Mesendoderm (in vitro differentiated cells): ENCODE measurements around the gene FOXD1.

ENCODE experiments used
- DNase-seq: peaks from one replicate; pipeline ENCODE4 v3.0.0; 2013
- H2AK5ac ChIP-seq: 2 replicates; pipeline ENCODE4 v1.6.1; 2013; ENCODE audit warnings: low read length, inconsistent platforms
- H2BK120ac ChIP-seq: 2 replicates; pipeline ENCODE4 v1.6.1; 2013; ENCODE audit warnings: low read depth, mild to moderate bottlenecking, low read length, moderate library complexity, mixed read lengths
- H2BK15ac ChIP-seq: replicated peaks from 2 replicates; pipeline ENCODE4 v1.6.1; 2013; ENCODE audit warnings: low read depth, mild to moderate bottlenecking, moderate library complexity
- H2BK5ac ChIP-seq: 2 replicates; pipeline ENCODE4 v1.6.1; 2013; ENCODE audit warnings: low read length, inconsistent platforms
- H3K18ac ChIP-seq: 2 replicates; pipeline ENCODE4 v1.6.1; 2013; ENCODE audit warnings: mild to moderate bottlenecking, low read length, mixed read lengths
- H3K23ac ChIP-seq: one replicate; pipeline ENCODE4 v1.6.1; 2013; ENCODE audit warnings: low read length
- H3K27ac ChIP-seq: 2 replicates; pipeline ENCODE4 v1.5.1; 2013; ENCODE audit warnings: low read depth, mild to moderate bottlenecking, inconsistent platforms, low read length, moderate library complexity
- H3K27me3 ChIP-seq: 2 replicates; pipeline ENCODE4 v1.6.1; 2013; ENCODE audit warnings: low read length, control low read depth, mild to moderate bottlenecking, inconsistent platforms; ENCODE audit not compliant: insufficient read depth, poor library complexity
- H3K36me3 ChIP-seq: 2 replicates; pipeline ENCODE4 v1.6.1; 2013; ENCODE audit warnings: low read length, inconsistent platforms; ENCODE audit not compliant: control insufficient read depth, insufficient read depth
- H3K4ac ChIP-seq: one replicate; pipeline ENCODE4 v1.6.1; 2013; ENCODE audit warnings: low read depth, mild to moderate bottlenecking, low read length, moderate library complexity
- H3K4me1 ChIP-seq: 2 replicates; pipeline ENCODE4 v1.6.1; 2013; ENCODE audit warnings: low read depth, low read length, inconsistent platforms; ENCODE audit not compliant: control insufficient read depth
- H3K4me2 ChIP-seq: 2 replicates; pipeline ENCODE4 v1.6.1; 2013; ENCODE audit warnings: low read length
- H3K4me3 ChIP-seq: 2 replicates; pipeline ENCODE4 v1.5.1; 2013; ENCODE audit warnings: mild to moderate bottlenecking, low read length
- H3K56ac ChIP-seq: one replicate; pipeline ENCODE4 v1.6.1; 2013; ENCODE audit warnings: low read length
- H3K79me1 ChIP-seq: 2 replicates; pipeline ENCODE4 v1.6.1; 2013; ENCODE audit warnings: low read length, inconsistent platforms
- H3K79me2 ChIP-seq: 2 replicates; pipeline ENCODE4 v1.6.1; 2013; ENCODE audit warnings: mild to moderate bottlenecking, low read length; ENCODE audit not compliant: control insufficient read depth, insufficient read depth
- H3K9ac ChIP-seq: 2 replicates; pipeline ENCODE4 v1.6.1; 2013; ENCODE audit warnings: low read length, inconsistent platforms
- H4K5ac ChIP-seq: one replicate; pipeline ENCODE4 v1.6.1; 2013; ENCODE audit warnings: low read length
- H4K8ac ChIP-seq: one replicate; pipeline ENCODE4 v1.6.1; 2013; ENCODE audit warnings: low read depth, mild to moderate bottlenecking, control low read depth, low read length, moderate library complexity
- WGBS: extraction: QIAGEN DNeasy Blood & Tissue Kit; methylation state at CpG from one replicate; pipeline ENCODE4 v1.1.7; 2013; ENCODE audit warnings: low lambda C conversion rate, missing lambda C conversion rate; ENCODE audit not compliant: insufficient coverage; ENCODE audit errors: extremely low coverage; 5-methylcytosine and 5-hydroxymethylcytosine counted together

Gene FOXD1

DNA sequence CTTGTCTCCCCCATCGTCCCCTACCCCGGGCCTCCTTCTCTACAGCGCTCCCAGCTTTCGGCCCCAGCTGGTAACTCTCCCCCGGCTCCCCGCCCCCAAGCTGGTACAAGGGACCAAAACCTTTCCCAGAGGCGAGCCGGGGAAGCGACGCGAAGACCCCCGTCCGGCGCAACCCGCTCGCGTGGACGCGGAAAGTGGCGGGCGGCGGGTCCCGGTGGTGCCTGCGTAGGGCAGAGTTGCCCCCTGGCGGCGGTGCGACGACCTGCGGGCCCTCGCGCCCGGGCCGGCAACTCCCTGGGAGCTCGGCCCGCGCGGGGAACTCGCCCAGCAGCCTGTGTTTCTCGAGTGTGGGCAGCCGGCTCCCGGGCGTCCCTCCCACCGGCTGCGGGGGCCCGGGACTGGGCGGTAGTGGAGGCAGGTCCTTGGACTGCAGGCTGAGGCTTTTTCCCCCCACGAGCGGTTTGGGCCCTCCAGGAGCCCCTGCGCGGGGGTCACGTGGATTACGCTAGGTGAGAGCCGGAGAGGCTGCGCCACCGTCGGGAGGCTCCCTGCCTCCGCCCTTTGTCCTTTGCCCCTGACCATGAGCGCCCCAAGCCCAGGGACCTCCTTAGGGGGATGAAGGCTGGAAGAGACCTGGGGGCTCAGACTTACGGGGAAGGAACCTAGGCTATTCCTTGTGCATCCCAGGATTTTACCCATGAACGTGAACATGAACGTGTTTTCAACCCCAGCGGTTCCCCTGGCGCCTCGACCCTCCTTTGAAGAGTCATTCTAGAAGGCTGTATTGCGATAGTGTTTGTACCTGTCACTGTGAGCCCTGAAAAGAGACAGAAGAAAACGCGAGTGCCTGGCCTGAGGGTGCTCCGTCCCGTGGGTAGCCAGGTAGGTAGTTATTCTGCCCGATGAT lies 2.9 kb upstream of the FOXD1 start:
- H3K23ac ChIP-seq: peak overlapping the region; percentile 66
- H3K79me2 ChIP-seq: no peaks in the 10 kb centered on the region
- no peaks in the 10 kb centered on the region for H3K36me3 ChIP-seq
- no peak overlapping the region for H4K5ac ChIP-seq
- H3K4me1 ChIP-seq: no peaks in the 10 kb centered on the region
- H2BK15ac ChIP-seq: no peak overlapping the region
- H3K4ac ChIP-seq: no peak overlapping the region
- no peak overlapping the region for H2AK5ac ChIP-seq
- no peak overlapping the region for H2BK5ac ChIP-seq
- H3K18ac ChIP-seq: no peak overlapping the region
- H3K27ac ChIP-seq: no peak overlapping the region
- peak overlapping the region; percentile 46 for H3K4me2 ChIP-seq
- H4K8ac ChIP-seq: no peak overlapping the region
- peak overlapping the region; percentile 34 for H3K9ac ChIP-seq
- H3K56ac ChIP-seq: peak overlapping the region; percentile 44
- WGBS: no CpG with 5 or more reads among the region's 70 CpGs
- H2BK120ac ChIP-seq: no peak overlapping the region
- no peak overlapping the region for H3K4me3 ChIP-seq
- H3K79me1 ChIP-seq: no peaks in the 10 kb centered on the region
- H3K27me3 ChIP-seq: peaks cover 37% of the 10 kb centered on the region
- peak; percentile 45 for DNase-seq

DNA sequence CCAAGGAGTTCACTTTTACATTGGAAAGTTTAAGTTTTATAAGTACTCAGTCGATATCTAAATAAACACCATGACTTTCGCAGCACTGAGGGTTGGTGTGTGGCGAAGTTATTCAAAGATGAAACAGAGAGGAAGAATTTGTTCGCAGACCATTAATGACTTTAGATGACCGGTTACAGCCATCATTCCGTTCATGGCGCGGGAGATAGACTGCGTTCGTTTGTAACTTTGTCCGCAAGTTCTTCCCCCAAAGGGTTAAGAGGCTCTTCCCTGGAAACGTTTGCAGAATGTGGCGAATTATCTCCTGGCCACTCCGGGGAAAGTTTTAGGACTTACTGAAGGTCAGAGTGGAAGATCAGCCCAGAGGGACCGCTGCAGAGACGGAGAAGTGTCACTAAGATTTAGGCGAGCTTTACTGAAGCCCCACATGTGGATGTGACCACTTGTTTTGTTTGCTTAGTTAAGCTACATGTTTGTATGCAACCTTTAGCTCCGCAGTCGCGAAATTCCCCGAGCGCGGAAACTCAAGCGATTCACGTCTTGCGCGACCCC lies 2.2 kb upstream of the FOXD1 start:
- no peak overlapping the region for H2BK5ac ChIP-seq
- no peak overlapping the region for H3K4me3 ChIP-seq
- H3K4me2 ChIP-seq: peak overlapping the region; percentile 46
- H3K27me3 ChIP-seq: peaks cover 39% of the 10 kb centered on the region
- no peak overlapping the region for H4K5ac ChIP-seq
- no peak overlapping the region for H2AK5ac ChIP-seq
- no peak overlapping the region for H3K56ac ChIP-seq
- H2BK120ac ChIP-seq: no peak overlapping the region
- H2BK15ac ChIP-seq: no peak overlapping the region
- DNase-seq: peak; percentile 54
- H3K27ac ChIP-seq: no peak overlapping the region
- no peak overlapping the region for H3K9ac ChIP-seq
- WGBS: no CpG with 5 or more reads among the region's 27 CpGs
- H3K79me2 ChIP-seq: no peaks in the 10 kb centered on the region
- H3K79me1 ChIP-seq: no peaks in the 10 kb centered on the region
- H3K18ac ChIP-seq: no peak overlapping the region
- H4K8ac ChIP-seq: no peak overlapping the region
- H3K4me1 ChIP-seq: no peaks in the 10 kb centered on the region
- no peak overlapping the region for H3K4ac ChIP-seq
- no peak overlapping the region for H3K23ac ChIP-seq
- no peaks in the 10 kb centered on the region for H3K36me3 ChIP-seq

- Histone ChIP-seq H3K27ac (no peak overlapping the region), H3K27me3 (peaks cover 39% of the 10 kb centered on the region), H3K79me1 (no peaks in the 10 kb centered on the region), H3K4me1 (no peaks in the 10 kb centered on the region), H3K18ac (no peak overlapping the region), H3K56ac (no peak overlapping the region), H3K4me2 (no peak overlapping the region), H2AK5ac (no peak overlapping the region), H3K23ac (no peak overlapping the region), H4K5ac (no peak overlapping the region), H2BK120ac (no peak overlapping the region), H3K9ac (no peak overlapping the region), H4K8ac (no peak overlapping the region), H2BK15ac (no peak overlapping the region), H3K4ac (no peak overlapping the region), H3K4me3 (no peak overlapping the region), H3K36me3 (no peaks in the 10 kb centered on the region), H3K79me2 (no peaks in the 10 kb centered on the region), H2BK5ac (no peak overlapping the region)
- no peak for DNase-seq
- WGBS: no CpG with 5 or more reads among the region's 7 CpGs
Observed at GRCh38 chr5:73450137-73450536, 1.6 kb upstream of the FOXD1 start.

DNA sequence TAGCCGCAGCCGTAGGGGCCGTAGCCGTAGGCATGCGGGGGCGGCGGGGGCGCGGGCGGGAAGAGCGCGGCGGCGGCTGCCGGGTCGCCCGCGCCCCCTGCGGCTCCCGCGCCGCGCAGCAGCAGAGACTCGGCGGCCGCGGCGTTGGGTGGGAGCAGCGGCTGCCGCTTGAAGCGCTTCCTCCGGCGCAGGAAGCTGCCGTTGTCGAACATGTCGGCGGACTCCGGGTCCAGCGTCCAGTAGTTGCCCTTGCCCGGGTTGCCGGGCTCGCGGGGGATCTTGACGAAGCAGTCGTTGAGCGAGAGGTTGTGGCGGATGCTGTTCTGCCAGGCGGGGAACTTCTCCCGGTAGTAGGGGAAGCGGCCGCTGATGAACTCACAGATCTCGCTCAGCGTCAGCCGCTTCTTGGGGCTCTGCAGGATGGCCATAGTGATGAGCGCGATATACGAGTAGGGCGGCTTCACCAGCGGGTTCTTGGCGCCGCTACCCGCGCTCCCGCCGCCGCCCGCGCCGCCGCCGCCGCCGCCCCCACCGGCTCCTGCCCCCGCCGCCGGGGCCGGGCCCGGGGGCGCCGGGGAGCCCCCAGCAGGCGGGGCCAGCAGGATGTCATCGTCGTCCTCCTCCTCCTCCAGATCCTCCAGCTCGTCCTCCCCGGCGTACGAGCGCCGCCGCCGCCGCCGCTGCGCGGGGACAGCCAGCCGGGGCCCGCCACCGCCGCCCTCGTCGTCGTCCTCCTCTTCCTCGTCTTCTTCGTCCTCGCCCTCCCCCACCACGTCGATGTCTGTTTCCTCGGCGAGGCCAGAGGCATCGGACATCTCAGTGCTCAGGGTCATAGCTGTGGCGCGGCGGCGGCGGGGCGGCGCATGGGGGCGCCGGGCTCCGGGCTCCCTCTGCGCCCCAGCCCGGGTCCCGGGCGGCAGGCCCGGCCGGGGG lies 781 bp downstream of the FOXD1 start:
- H3K18ac ChIP-seq: no peak overlapping the region
- no peaks in the 10 kb centered on the region for H3K4me1 ChIP-seq
- H3K36me3 ChIP-seq: no peaks in the 10 kb centered on the region
- no peak overlapping the region for H3K27ac ChIP-seq
- H3K79me2 ChIP-seq: no peaks in the 10 kb centered on the region
- H3K4me2 ChIP-seq: peak overlapping the region; percentile 77
- H3K4me3 ChIP-seq: no peak overlapping the region
- H2AK5ac ChIP-seq: no peak overlapping the region
- no peaks in the 10 kb centered on the region for H3K79me1 ChIP-seq
- H2BK15ac ChIP-seq: no peak overlapping the region
- no CpG with 5 or more reads among the region's 127 CpGs for WGBS
- no peak overlapping the region for H3K4ac ChIP-seq
- H4K8ac ChIP-seq: no peak overlapping the region
- no peak overlapping the region for H4K5ac ChIP-seq
- no peak overlapping the region for H2BK120ac ChIP-seq
- H3K56ac ChIP-seq: peak overlapping the region; percentile 69
- no peak overlapping the region for H3K9ac ChIP-seq
- no peak overlapping the region for H3K23ac ChIP-seq
- no peak overlapping the region for H2BK5ac ChIP-seq
- peaks cover 57% of the 10 kb centered on the region for H3K27me3 ChIP-seq
- peak; percentile 67 for DNase-seq

- peak overlapping the region; percentile 60 for H3K4me2 ChIP-seq
- no peaks in the 10 kb centered on the region for H3K79me1 ChIP-seq
- no peaks in the 10 kb centered on the region for H3K36me3 ChIP-seq
- peaks cover 58% of the 10 kb centered on the region for H3K27me3 ChIP-seq
- H3K23ac ChIP-seq: no peak overlapping the region
- no peak overlapping the region for H4K5ac ChIP-seq
- H2BK15ac ChIP-seq: no peak overlapping the region
- H3K9ac ChIP-seq: peak overlapping the region; percentile 22
- no peak overlapping the region for H4K8ac ChIP-seq
- H2BK5ac ChIP-seq: no peak overlapping the region
- H3K27ac ChIP-seq: no peak overlapping the region
- no peak overlapping the region for H3K4ac ChIP-seq
- no CpG with 5 or more reads among the region's 119 CpGs for WGBS
- H3K56ac ChIP-seq: no peak overlapping the region
- no peak overlapping the region for H3K18ac ChIP-seq
- H2BK120ac ChIP-seq: no peak overlapping the region
- no peaks in the 10 kb centered on the region for H3K4me1 ChIP-seq
- H2AK5ac ChIP-seq: no peak overlapping the region
- DNase-seq: peak; percentile 41
- no peaks in the 10 kb centered on the region for H3K79me2 ChIP-seq
- peak overlapping the region; percentile 15 for H3K4me3 ChIP-seq
Observed at GRCh38 chr5:73446631-73447529, 1.7 kb downstream of the FOXD1 start.
